PC-9 (cell line): ENCODE results near the gene ZNF100.

Experiments used
- CTCF ChIP-seq: fragments of 200-600 bp; sonication (generic); conservative IDR thresholded peaks from 2 replicates; pipeline ENCODE4 v1.6.1; 2017; ENCODE audit warnings: mixed run types, antibody characterized with exemption, mild to moderate bottlenecking, moderate library complexity
- EZH2 ChIP-seq: fragments of 200-600 bp; sonication (generic); IDR thresholded peaks from 2 replicates; pipeline ENCODE4 v1.8.0; 2017; ENCODE audit warnings: antibody characterized with exemption, low read depth

DNA sequence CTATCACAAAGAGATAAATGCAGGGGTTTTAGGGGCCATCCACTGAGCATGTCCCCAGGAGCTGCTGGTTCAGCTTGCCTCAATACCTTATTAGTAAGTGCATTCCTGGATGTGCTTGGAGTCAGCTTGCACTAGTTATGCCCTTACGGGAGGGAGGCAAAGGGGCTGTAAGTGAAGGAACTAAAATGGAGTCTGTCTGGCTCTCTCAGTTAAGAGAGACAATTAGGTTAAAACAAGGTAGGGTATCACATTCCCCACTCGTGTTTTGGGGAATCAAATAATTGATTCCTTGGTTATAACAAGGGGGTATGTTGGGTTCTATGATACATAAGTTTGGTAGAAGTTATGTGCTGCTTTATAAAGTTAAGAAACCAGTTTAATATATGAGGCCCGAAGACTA lies 78.9 kb downstream of the ZNF100 start:
- TF ChIP-seq CTCF (no peak), EZH2 (no peak)
